AG08396 (cell line): ENCODE data around the gene PEAK1.
"Not testable (repeated sequence)": the region's sequence is repeated elsewhere in the genome, so short reads cannot be mapped to it uniquely, and the experiment has no call there.

Source experiments
- DNase-seq: peaks from one replicate; pipeline ENCODE4 v3.0.0; 2012; ENCODE audit warnings: low spot score, mixed read lengths

Gene PEAK1

GRCh38 chr15:77420610-77421369 is 886 bp upstream of the PEAK1 start, which contains the start of gene HMG20A:
Gene HMG20A, plus strand, starts transcription at chr15:77420888. Its CDS starts 37,520 bp downstream, at chr15:77458408.
- DNase-seq, result peak; percentile 58

GRCh38 chr15:77418966-77419835 is 703 bp downstream of the PEAK1 start:
- DNase-seq, result peak; percentile 45

GRCh38 chr15:77418391-77418965 is 1.4 kb downstream of the PEAK1 start:
- peak; percentile 45 for DNase-seq

- no peak for DNase-seq
Measured at GRCh38 chr15:77417602-77418001, 2.3 kb downstream of the PEAK1 start.

- no peak for DNase-seq
Measured at GRCh38 chr15:77416954-77417353, 3.0 kb downstream of the PEAK1 start.

- peak; percentile 24 for DNase-seq
Measured at GRCh38 chr15:77416148-77416455, 3.8 kb downstream of the PEAK1 start.

- no peak for DNase-seq
Measured at GRCh38 chr15:77415450-77416147, 4.3 kb downstream of the PEAK1 start.

GRCh38 chr15:77414789-77415442 is 5.0 kb downstream of the PEAK1 start:
- no peak for DNase-seq

GRCh38 chr15:77413699-77414349 is 6.1 kb downstream of the PEAK1 start:
- no peak for DNase-seq

- DNase-seq, result no peak
Measured at GRCh38 chr15:77412972-77413698, 6.8 kb downstream of the PEAK1 start.

GRCh38 chr15:77411619-77411976 is 8.3 kb downstream of the PEAK1 start:
- DNase-seq, result no peak

- DNase-seq, result no peak
Measured at GRCh38 chr15:77410701-77411618, 8.9 kb downstream of the PEAK1 start.

- DNase-seq, result not testable (repeated sequence)
Measured at GRCh38 chr15:77410157-77410500, 9.8 kb downstream of the PEAK1 start.

GRCh38 chr15:77409259-77410156 is 10.4 kb downstream of the PEAK1 start:
- no peak for DNase-seq

GRCh38 chr15:77406846-77407245 is 13.1 kb downstream of the PEAK1 start:
- DNase-seq, result no peak

GRCh38 chr15:77406173-77406759 is 13.6 kb downstream of the PEAK1 start:
- not testable (repeated sequence) for DNase-seq

GRCh38 chr15:77402740-77403379 is 17.0 kb downstream of the PEAK1 start:
- DNase-seq, result peak; percentile 32

GRCh38 chr15:77400258-77400657 is 19.6 kb downstream of the PEAK1 start:
- no peak for DNase-seq
